Neuronal stem cell (in vitro differentiated cells): ENCODE results near the gene MSANTD1.

Source experiments
- DNase-seq: peaks from one replicate; pipeline ENCODE4 v3.0.0-alpha.2; 2013; ENCODE audit warnings: low spot score
- H2AFZ ChIP-seq: one replicate; pipeline ENCODE4 v1.6.1; 2013; ENCODE audit warnings: mild to moderate bottlenecking, low read length, inconsistent platforms
- H2AK5ac ChIP-seq: 2 replicates; pipeline ENCODE4 v1.6.1; 2013; ENCODE audit warnings: low read depth, mild to moderate bottlenecking, inconsistent platforms, low read length, moderate library complexity, mixed read lengths
- H2BK120ac ChIP-seq: 2 replicates; pipeline ENCODE4 v1.6.1; 2013; ENCODE audit warnings: low read depth, mild to moderate bottlenecking, inconsistent platforms, low read length, moderate library complexity, mixed read lengths
- H2BK12ac ChIP-seq: one replicate; pipeline ENCODE4 v1.6.1; 2013; ENCODE audit warnings: low read length, inconsistent platforms
- H2BK15ac ChIP-seq: 2 replicates; pipeline ENCODE4 v1.6.1; 2013; ENCODE audit warnings: mild to moderate bottlenecking, low read length, inconsistent platforms, mixed read lengths
- H2BK5ac ChIP-seq: one replicate; pipeline ENCODE4 v1.6.1; 2013; ENCODE audit warnings: inconsistent platforms, mild to moderate bottlenecking, low read length, moderate library complexity
- H3K14ac ChIP-seq: one replicate; pipeline ENCODE4 v1.6.1; 2013; ENCODE audit warnings: low read length, inconsistent platforms
- H3K18ac ChIP-seq: 2 replicates; pipeline ENCODE4 v1.6.1; 2013; ENCODE audit warnings: low read length, inconsistent platforms
- H3K23ac ChIP-seq: 2 replicates; pipeline ENCODE4 v1.6.1; 2013; ENCODE audit warnings: low read depth, mild to moderate bottlenecking, mixed read lengths, low read length, inconsistent platforms; ENCODE audit not compliant: poor library complexity
- H3K27ac ChIP-seq: replicated peaks from 3 replicates; pipeline ENCODE4 v1.5.1; 2013; ENCODE audit warnings: low read length, inconsistent platforms
- H3K27me3 ChIP-seq, 3 experiments: 2 replicates each; pipeline ENCODE4 v1.6.1; 2013; ENCODE audit warnings: low read length in 3 of 3, mild to moderate bottlenecking in 2 of 3, inconsistent platforms in 1 of 3, low read depth in 1 of 3, mixed read lengths in 1 of 3, moderate library complexity in 1 of 3; ENCODE audit not compliant: control insufficient read depth in 3 of 3, insufficient read depth in 3 of 3
- H3K36me3 ChIP-seq, 2 donors: replicated peaks in 1 of 2; 2 replicates each; pipeline ENCODE4 v1.6.1; 2013; ENCODE audit warnings: low read length in 2 of 2; ENCODE audit not compliant: control insufficient read depth in 2 of 2, insufficient read depth in 2 of 2
- H3K4ac ChIP-seq: 2 replicates; pipeline ENCODE4 v1.6.1; 2013; ENCODE audit warnings: inconsistent platforms, mild to moderate bottlenecking, low read length, moderate library complexity
- H3K4me1 ChIP-seq, 2 donors: 1 replicate in 1 of 2; 2 replicates in 1 of 2; pipeline ENCODE4 v1.6.1; 2013; ENCODE audit warnings: low read length in 2 of 2, low read depth in 1 of 2; ENCODE audit not compliant: control insufficient read depth in 2 of 2, insufficient read depth in 1 of 2
- H3K4me2 ChIP-seq: one replicate; pipeline ENCODE4 v1.6.1; 2013; ENCODE audit warnings: mild to moderate bottlenecking, low read length, inconsistent platforms; ENCODE audit not compliant: insufficient read depth, poor library complexity, severe bottlenecking
- H3K4me3 ChIP-seq, 2 donors: 2 replicates each; pipeline ENCODE4 v1.5.1; 2013; ENCODE audit warnings: low read length in 2 of 2, mild to moderate bottlenecking in 2 of 2, inconsistent platforms in 1 of 2, moderate library complexity in 1 of 2
- H3K79me1 ChIP-seq: one replicate; pipeline ENCODE4 v1.6.1; 2013; ENCODE audit warnings: low read depth, mild to moderate bottlenecking, inconsistent platforms, low read length, moderate library complexity
- H3K9ac ChIP-seq: one replicate; pipeline ENCODE4 v1.6.1; 2013; ENCODE audit warnings: mild to moderate bottlenecking, low read depth, low read length, inconsistent platforms; ENCODE audit not compliant: poor library complexity
- H3K9me3 ChIP-seq, 2 donors: replicated peaks in 1 of 2; 2 replicates each; pipeline versions ENCODE3 to v1.6.1; 2013; ENCODE audit warnings: low read length in 2 of 2, mild to moderate bottlenecking in 2 of 2, inconsistent platforms in 1 of 2, low read depth in 1 of 2, mixed read lengths in 1 of 2, moderate library complexity in 1 of 2; ENCODE audit not compliant: control insufficient read depth in 2 of 2, insufficient read depth in 1 of 2
- H4K8ac ChIP-seq: one replicate; pipeline ENCODE4 v1.6.1; 2013; ENCODE audit warnings: low read depth, mild to moderate bottlenecking, inconsistent platforms, low read length, moderate library complexity
- H4K91ac ChIP-seq: one replicate; pipeline ENCODE4 v1.6.1; 2013; ENCODE audit warnings: low read length, low read depth, mild to moderate bottlenecking, inconsistent platforms; ENCODE audit not compliant: poor library complexity
- WGBS, 2 donors: extraction: QIAGEN DNeasy Blood & Tissue Kit; methylation state at CpG; one replicate each; pipeline ENCODE4 v1.1.7; 2013; ENCODE audit warnings: missing lambda C conversion rate in 2 of 2, mixed read lengths in 1 of 2; ENCODE audit not compliant: insufficient read length in 2 of 2, insufficient replicate concordance in 1 of 2; ENCODE audit errors: extremely low coverage in 2 of 2; 5-methylcytosine and 5-hydroxymethylcytosine counted together

MSANTD1 gene

DNA sequence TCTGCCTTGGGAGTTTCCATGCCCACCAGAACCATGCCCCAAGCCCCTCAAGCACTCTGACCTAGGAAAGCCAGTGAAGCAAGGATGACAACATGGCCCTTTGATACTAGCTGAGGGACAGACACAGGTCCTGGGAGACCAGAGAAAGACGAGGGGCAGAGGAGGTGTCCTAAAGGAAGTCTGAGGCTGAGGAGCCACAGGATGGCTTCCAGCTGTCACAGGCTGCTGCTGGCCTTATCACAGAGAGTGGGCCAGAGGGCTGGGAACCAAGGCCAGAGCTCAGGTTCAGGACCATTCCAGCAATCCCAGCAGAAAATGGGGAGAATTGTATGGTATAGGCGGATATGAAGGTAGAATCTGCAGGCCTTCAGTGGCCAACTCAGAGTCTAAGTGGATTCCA, 31.7 kb upstream of the MSANTD1 start:
- Histone ChIP-seq H3K4ac (no peak overlapping the region), H2AK5ac (no peak overlapping the region), H3K23ac (no peak overlapping the region), H3K4me1 (peaks cover 0 to 8% of the 10 kb centered on the region in 2 donors), H3K14ac (no peak overlapping the region), H2BK5ac (no peak overlapping the region), H4K91ac (no peak overlapping the region), H3K4me3 (no peak overlapping the region), H3K4me2 (no peak overlapping the region), H2AFZ (no peak overlapping the region), H2BK12ac (no peak overlapping the region), H3K79me1 (no peaks in the 10 kb centered on the region), H3K9me3 (peaks cover 0 to 2% of the 10 kb centered on the region in 2 donors), H3K36me3 (peaks cover 50 to 95% of the 10 kb centered on the region in 2 donors), H3K9ac (no peak overlapping the region), H3K27ac (no peak overlapping the region), H3K27me3 (no peaks in the 10 kb centered on the region), H2BK120ac (no peak overlapping the region), H2BK15ac (no peak overlapping the region), H3K18ac (no peak overlapping the region), H4K8ac (no peak overlapping the region)
- no CpG with 5 or more reads among the region's 2 CpGs for WGBS, 2 donors
- DNase-seq: no peak

DNA sequence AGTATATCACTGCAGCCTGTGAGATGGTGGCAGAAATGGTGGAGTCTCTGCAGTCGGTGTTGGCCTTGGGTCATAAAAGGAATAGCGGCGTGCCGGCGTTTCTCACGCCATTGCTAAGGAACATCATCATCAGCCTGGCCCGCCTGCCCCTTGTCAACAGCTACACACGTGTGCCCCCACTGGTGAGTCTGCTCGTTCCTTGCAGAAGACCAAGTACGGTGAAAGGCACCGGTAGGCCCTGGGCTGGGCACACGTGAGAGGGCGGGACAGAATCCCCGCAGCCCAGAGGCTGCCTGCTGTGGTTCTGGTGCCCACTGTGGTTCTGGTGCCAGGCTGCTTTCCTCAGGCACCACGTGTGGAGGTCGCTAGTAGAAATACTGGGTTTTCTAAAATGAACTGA, 31.2 kb upstream of the MSANTD1 start:
- Histone ChIP-seq H2BK120ac (no peak overlapping the region), H3K9ac (no peak overlapping the region), H2AFZ (no peak overlapping the region), H4K91ac (no peak overlapping the region), H2BK5ac (no peak overlapping the region), H3K23ac (no peak overlapping the region), H3K9me3 (no peaks in the 10 kb centered on the region), H2BK15ac (no peak overlapping the region), H3K4me3 (no peak overlapping the region), H3K18ac (no peak overlapping the region), H3K4ac (no peak overlapping the region), H2BK12ac (no peak overlapping the region), H4K8ac (no peak overlapping the region), H3K4me2 (no peak overlapping the region), H2AK5ac (no peak overlapping the region), H3K36me3 (peaks cover 45 to 95% of the 10 kb centered on the region in 2 donors), H3K79me1 (no peaks in the 10 kb centered on the region), H3K27ac (no peak overlapping the region), H3K14ac (no peak overlapping the region), H3K4me1 (peaks cover 0 to 8% of the 10 kb centered on the region in 2 donors), H3K27me3 (no peaks in the 10 kb centered on the region)
- no CpG with 5 or more reads among the region's 16 CpGs for whole genome bisulfite sequencing, 2 donors
- no peak for DNase-seq

DNA sequence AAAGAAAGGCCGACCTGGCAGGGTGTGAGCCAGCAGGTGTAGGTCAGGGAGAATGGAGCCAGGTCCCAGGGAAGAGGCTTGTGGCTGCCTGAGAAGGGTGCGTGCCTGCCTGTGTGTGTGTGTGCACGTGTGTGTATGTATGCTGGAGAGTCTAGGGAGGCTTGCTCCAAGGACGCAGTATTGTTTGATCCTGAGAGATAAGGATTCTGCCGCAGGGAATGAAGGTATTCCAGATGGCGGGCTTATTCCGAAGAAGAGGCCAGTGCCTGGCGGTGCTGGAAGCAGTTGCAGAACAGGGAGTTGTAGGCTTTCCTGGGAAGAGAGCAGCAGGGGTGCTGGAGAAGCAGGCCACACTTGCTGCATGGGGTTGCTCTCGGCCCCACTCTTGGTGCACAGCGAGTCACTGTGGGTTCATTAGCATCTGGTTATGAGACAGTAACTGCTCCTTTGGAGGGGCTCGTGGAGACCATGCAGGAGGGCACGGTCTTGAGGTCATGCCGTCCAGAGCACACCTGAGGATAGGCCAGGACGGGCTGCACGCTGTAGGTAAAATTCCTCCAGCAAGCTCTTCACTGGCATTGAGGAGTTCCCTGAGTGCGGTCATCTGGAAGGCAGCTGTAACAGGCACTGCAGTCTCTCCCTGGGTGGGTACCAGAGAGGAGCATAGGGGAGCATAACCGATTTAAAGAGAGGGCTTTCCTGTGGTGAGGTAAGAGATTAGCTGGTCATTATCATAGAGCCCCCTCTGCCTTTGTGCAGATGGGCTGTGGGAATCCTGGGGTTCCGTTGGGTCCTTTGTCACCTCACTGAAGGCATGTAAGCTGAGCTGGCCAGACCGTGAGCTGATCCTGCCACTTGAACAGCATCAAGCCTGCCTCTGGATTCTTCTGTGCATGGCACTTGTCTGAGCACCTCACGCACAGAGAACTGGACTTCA, 29.9 kb upstream of the MSANTD1 start:
- no peak overlapping the region for H2BK5ac ChIP-seq
- no peak overlapping the region for H3K4me2 ChIP-seq
- no peak overlapping the region for H2BK15ac ChIP-seq
- peaks cover 45 to 95% of the 10 kb centered on the region in 2 donors for H3K36me3 ChIP-seq
- H3K9ac ChIP-seq: peak overlapping the region; percentile 53
- WGBS, 2 donors: no CpG with 5 or more reads among the region's 20 CpGs
- no peak overlapping the region for H2BK120ac ChIP-seq
- H2AK5ac ChIP-seq: no peak overlapping the region
- H3K23ac ChIP-seq: no peak overlapping the region
- no peak for DNase-seq
- no peak overlapping the region for H4K91ac ChIP-seq
- H3K79me1 ChIP-seq: no peaks in the 10 kb centered on the region
- no peaks in the 10 kb centered on the region for H3K9me3 ChIP-seq
- H3K4me1 ChIP-seq: peaks cover 0 to 8% of the 10 kb centered on the region in 2 donors
- H3K27me3 ChIP-seq: no peaks in the 10 kb centered on the region
- H3K27ac ChIP-seq: no peak overlapping the region
- no peak overlapping the region for H4K8ac ChIP-seq
- H2BK12ac ChIP-seq: no peak overlapping the region
- no peak overlapping the region for H3K4me3 ChIP-seq
- H2AFZ ChIP-seq: no peak overlapping the region
- H3K18ac ChIP-seq: no peak overlapping the region
- no peak overlapping the region for H3K4ac ChIP-seq
- peak overlapping the region; percentile 42 for H3K14ac ChIP-seq

DNA sequence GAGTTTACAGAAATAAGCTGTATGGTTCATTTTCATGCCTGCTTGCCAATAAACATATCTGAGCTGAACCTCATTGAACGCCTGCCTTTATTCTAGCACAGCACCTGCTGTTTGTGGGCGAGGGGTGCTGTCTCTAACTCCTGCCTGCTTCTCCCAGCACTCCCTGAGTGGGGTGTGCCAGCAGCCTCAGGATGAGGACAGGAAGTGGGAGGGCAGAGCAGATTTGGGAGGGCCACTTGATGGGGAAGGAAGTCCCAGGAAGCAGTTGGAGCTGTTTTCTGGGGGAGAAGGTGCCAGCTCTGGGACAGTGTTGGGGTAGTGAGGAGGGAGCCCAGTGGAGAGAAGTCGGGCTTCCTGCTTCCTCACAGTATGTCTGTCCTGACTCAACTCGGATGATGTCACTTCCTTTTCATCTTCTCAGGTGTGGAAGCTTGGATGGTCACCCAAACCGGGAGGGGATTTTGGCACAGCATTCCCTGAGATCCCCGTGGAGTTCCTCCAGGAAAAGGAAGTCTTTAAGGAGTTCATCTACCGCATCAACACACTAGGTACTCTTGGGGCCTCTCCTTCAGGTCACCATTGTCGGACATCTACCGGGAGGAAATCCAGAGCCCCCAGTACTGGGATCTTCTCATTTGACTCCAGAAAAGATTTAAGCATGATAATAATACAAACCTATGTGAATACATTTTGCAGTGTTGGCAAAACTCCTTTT, 29.0 kb upstream of the MSANTD1 start:
- Histone ChIP-seq H2BK12ac (no peak overlapping the region), H3K27ac (no peak overlapping the region), H2BK120ac (no peak overlapping the region), H3K79me1 (no peaks in the 10 kb centered on the region), H4K91ac (no peak overlapping the region), H2BK15ac (no peak overlapping the region), H4K8ac (no peak overlapping the region), H3K4me1 (peaks cover 0 to 8% of the 10 kb centered on the region in 2 donors), H3K9ac (no peak overlapping the region), H2AK5ac (no peak overlapping the region), H3K9me3 (no peaks in the 10 kb centered on the region), H2AFZ (no peak overlapping the region), H3K36me3 (peaks cover 48 to 95% of the 10 kb centered on the region in 2 donors), H3K23ac (no peak overlapping the region), H3K18ac (no peak overlapping the region), H3K27me3 (no peaks in the 10 kb centered on the region), H3K4me2 (no peak overlapping the region), H3K4me3 (no peak overlapping the region), H3K4ac (no peak overlapping the region), H2BK5ac (no peak overlapping the region), H3K14ac (no peak overlapping the region)
- DNase-seq: no peak
- no CpG with 5 or more reads among the region's 9 CpGs for WGBS, 2 donors
